PC-3 (cell line): Measurements from ENCODE around the gene NDUFA3.

Source experiments
- EZH2 ChIP-seq: fragments of 300-600 bp; sonication (generic); IDR thresholded peaks from one replicate; pipeline ENCODE4 v1.6.1; 2017; ENCODE audit warnings: antibody characterized with exemption, mild to moderate bottlenecking, low read length; ENCODE audit not compliant: unreplicated experiment
- TF ChIP-seq, protein P1 (sequence below): fragments of 300-600 bp; sonication (generic); conservative IDR thresholded peaks from 2 replicates; pipeline ENCODE4 v1.5.1; 2017; ENCODE audit warnings: antibody characterized with exemption, low read depth, mild to moderate bottlenecking, low read length

DNA sequence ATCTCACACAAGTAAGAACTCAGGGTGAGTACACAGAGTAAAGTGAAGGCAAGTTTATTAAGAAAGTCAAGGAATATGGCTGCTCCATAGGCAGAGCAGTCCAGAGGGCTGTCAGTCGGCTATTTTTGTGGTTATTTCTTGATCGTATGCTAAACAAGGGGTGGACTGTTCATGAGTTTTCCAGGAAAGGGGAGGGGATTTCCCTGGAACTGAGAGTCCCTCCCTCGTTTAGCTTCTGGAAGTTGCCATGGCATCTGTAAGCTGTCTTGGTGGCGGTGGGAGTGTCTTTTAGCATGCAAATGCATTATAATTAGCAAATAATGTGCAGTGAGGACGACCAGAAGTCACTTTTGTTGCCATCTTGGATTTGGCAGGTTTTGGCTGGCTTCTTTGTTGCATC, 33.2 kb upstream of the NDUFA3 start:
- TF ChIP-seq EZH2 = no peak
- TF ChIP-seq, protein P1, sequence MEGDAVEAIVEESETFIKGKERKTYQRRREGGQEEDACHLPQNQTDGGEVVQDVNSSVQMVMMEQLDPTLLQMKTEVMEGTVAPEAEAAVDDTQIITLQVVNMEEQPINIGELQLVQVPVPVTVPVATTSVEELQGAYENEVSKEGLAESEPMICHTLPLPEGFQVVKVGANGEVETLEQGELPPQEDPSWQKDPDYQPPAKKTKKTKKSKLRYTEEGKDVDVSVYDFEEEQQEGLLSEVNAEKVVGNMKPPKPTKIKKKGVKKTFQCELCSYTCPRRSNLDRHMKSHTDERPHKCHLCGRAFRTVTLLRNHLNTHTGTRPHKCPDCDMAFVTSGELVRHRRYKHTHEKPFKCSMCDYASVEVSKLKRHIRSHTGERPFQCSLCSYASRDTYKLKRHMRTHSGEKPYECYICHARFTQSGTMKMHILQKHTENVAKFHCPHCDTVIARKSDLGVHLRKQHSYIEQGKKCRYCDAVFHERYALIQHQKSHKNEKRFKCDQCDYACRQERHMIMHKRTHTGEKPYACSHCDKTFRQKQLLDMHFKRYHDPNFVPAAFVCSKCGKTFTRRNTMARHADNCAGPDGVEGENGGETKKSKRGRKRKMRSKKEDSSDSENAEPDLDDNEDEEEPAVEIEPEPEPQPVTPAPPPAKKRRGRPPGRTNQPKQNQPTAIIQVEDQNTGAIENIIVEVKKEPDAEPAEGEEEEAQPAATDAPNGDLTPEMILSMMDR = no peak
